GM12801 (cell line): Measurements from ENCODE around the gene PLCE1.

Experiments used
- TF ChIP-seq, protein P1 (sequence below): IDR thresholded peaks from one replicate; pipeline ENCODE4 v1.5.1; 2011; ENCODE audit warnings: control low read depth; ENCODE audit not compliant: insufficient read length; ENCODE audit errors: extremely low read depth

The PLCE1 gene

DNA sequence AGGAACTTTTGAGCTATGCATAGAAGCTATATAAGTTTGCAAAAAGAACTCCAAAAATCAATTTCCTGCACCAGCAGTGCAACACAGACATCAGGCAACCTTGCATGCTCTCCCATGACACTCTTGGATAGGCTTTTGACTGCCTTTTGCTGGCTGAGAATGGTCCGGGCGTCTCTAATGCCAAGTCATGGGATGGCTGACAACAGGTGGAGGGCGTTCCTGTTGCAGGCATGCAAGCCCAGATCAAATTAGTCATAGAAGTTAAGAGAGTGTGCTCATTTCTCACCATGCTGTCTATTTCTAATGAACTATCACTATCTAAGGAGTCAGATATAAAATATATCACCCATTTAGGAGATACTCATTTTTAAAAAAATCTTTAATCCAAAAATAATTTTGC is 8.4 kb downstream of the PLCE1 start:
- TF ChIP-seq, protein P1, sequence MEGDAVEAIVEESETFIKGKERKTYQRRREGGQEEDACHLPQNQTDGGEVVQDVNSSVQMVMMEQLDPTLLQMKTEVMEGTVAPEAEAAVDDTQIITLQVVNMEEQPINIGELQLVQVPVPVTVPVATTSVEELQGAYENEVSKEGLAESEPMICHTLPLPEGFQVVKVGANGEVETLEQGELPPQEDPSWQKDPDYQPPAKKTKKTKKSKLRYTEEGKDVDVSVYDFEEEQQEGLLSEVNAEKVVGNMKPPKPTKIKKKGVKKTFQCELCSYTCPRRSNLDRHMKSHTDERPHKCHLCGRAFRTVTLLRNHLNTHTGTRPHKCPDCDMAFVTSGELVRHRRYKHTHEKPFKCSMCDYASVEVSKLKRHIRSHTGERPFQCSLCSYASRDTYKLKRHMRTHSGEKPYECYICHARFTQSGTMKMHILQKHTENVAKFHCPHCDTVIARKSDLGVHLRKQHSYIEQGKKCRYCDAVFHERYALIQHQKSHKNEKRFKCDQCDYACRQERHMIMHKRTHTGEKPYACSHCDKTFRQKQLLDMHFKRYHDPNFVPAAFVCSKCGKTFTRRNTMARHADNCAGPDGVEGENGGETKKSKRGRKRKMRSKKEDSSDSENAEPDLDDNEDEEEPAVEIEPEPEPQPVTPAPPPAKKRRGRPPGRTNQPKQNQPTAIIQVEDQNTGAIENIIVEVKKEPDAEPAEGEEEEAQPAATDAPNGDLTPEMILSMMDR, result no peak

DNA sequence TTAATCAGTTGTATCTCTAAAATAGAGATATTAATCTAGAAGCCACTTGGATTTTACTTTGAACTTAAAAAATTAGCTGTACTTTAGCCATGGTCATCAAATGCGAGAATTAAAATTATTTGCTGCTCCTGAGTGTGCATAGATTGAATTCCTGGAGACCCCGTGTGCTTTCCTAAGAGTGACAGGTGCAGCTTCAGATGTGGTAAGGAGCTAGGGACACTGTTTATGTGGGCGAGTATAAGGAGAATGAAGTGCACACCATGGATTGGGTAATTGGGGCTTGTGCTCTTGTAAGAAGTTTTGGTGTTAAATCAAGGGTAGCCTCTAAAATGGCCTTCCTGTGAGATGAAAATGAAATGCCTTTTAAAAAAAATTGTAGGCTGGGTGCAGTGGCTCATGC is 9.8 kb downstream of the PLCE1 start:
- TF ChIP-seq, protein P1, result no peak

DNA sequence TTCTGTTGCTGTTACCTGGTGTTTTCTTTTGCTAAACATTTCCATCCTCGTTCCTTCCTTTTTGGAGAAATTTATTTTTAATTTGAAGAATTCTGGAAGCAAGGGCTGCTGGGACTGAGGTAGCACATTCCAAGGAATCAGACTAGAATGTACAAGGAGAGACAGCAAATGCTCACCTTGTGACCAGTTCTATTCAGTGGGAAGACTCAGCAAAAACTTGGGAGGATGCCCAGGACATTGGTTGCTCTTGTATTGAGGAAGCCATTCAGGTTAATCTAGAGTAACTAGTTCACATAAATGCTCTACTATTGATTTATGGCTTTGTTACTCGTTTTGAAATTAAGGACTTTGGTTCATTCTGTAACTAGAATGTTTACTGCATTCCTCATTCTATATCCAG is 11.3 kb downstream of the PLCE1 start:
- TF ChIP-seq, protein P1, result no peak

DNA sequence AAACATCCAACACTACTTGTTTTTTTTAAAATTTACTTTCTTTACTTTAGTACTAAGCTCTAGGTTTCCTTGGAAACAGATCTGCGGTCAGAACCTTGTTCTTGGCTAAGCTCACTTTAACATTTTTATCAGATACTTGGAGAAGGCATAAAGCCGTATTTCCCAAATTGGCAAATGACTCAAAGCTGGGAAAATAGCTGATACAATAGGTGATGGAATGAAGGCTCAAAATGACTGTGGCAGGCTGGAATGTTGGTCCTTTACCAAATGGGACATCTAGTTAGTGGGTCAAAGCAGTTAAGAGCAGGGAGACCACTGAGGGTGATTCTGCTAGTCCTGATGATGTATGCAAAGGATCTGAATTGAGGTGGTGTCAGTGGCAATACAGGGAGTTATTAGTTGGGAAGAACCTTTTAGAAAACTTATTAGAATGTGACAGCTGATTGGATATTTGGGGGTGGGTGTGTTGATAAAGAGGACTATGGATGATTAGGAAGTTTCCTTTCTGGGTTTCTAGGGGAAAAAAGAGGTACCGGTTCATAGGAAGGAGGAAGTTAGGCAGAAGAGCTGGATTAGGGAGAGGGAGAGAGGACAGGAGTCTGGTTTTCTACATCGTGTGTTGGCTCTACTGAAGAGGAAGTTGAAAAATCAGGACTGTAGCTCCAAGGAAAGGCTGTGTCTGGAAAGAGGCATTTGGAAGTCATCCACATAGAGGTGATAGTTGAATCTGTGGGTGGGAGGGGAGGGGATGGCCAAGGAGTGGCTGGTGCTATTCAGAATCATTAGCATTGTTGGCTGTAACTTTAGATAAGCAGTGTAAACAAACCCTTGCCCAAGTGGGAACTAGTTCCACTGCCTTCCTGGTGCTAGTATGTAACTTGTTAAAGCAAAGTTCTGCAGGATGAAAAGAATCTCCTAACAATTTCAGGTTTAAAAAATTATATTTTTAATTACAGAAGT is 13.1 kb downstream of the PLCE1 start:
- TF ChIP-seq, protein P1, result no peak

DNA sequence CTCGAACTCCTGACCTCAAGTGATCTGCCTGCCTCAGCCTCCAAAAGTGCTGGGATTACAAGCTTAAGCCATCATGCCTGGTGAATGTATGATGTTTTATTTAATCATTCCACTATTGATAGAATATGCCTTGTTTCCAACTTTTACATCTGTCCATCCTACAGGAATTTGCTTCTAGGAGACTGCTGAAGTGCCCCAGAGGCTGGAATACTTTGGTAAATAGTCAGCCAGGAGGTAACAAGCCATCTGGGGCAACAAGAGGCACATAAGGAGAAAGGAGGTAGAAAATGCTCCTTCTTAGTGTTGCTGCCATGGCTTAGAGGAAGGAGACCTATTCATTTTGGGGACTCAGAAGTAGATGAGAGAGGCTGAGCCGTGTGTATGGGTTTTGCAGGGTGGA is 14.8 kb downstream of the PLCE1 start:
- TF ChIP-seq, protein P1, result no peak

DNA sequence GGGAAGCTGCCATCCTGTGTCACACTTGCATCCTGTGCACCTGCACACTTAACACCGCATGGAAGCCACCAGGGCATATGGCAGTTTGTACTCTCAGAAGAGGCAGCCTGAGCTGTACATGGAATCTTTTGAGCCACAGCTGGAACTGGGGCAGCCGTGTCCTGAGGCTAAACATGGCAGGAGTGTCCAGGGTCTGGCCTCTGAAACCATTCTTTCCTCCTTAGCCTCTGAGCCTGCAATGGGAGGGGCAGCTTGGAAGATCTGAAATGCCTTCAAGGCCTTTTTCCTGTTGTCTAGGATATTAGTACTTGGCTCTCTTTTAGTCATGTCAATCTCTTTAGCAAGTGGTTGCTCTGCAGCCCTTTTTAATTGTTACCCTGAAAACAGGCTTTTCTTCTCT is 16.4 kb downstream of the PLCE1 start:
- TF ChIP-seq, protein P1, result no peak

DNA sequence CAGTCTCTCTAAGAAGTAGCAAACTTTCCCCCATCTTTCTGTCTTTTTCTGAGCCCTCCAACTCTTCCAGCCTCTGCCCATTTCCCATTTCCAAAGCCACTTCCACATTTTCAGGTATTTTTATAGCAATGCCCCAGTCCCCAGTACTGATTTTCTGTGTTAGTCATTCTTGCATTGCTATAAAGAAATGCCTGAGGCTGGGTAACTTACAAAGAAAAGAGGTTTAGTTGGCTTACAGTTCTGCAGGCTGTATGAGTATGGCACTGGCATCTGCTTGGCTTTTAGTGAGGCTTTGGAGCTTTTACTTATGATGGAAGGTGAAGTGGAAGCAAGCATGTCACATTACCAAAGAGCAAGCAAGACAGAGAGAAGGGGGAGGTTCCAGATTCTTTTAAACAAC is 17.2 kb downstream of the PLCE1 start:
- TF ChIP-seq, protein P1, result no peak
